Activated CD8-positive, alpha-beta memory T cell treated with anti-CD3 and anti-CD28 coated beads for 4 hours (primary cell): ENCODE data around the gene TMEM208.

Experiments
- DNase-seq, 2 donors: peaks; one replicate each; pipeline ENCODE4 v3.0.0-alpha.2; 2020; ENCODE audit warnings: low read depth in 2 of 2

Gene TMEM208

DNA sequence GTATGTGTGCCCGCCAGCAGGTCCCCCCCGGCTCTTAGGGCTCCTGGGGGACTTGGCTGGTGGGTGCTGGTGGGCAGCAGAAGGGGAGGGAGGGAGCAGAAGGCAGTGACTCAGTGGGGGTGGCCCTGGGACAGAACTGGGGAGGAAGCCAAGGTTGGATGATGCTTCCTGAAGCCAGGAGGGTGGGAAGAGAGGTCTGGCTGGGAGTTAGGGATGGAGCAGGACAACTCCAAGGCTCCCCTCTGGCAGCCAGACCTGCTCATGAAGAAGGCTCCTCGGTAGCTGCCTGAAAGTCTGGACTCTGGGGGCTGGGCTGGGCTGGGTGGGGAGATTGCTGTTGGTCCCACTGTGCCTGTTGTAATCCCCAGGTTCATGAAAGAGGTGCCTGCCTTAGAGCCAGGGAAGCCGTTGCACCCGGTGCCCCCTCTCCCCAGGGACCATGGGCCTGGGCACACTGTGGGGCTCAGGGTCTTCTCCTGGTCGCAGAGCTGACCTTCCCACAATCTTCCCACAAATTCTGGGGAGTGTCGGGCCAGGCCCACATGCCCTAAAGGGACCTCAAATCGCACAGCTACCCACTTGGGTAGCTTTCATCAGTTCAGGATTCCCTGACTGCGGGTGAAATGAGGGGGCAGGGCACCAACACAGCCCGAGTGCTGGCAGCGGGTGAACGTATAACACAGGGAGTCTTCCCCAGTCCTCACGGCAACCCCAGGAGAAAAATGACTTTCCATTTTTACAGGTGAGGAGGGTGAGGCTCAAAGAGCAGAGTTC lies 51.3 kb downstream of the TMEM208 start:
- DNase-seq, result no peak
